ENCODE measurements around the gene TMEM158.

TMEM158 gene

DNA sequence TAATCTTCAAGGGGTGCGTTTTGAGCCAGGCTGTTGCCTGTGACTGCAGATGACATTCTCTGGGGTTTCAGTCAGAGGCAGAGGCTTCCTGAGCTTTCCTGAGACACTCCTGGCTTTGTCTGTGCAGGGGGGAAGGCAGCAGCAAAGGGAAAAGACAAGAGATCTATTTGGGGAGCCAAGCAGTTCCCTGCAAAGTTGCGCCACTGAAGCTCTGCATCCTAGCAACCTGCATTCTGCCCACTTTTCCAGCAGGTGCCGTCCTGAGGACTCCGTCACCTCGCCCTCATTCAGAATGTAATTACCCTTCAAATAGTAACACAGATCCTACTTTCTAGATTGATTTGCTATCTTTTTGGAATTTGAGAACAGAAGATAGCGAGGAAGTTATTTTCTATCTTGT, 1.9 kb upstream of the TMEM158 start:
- no peak for DNase-seq

DNA sequence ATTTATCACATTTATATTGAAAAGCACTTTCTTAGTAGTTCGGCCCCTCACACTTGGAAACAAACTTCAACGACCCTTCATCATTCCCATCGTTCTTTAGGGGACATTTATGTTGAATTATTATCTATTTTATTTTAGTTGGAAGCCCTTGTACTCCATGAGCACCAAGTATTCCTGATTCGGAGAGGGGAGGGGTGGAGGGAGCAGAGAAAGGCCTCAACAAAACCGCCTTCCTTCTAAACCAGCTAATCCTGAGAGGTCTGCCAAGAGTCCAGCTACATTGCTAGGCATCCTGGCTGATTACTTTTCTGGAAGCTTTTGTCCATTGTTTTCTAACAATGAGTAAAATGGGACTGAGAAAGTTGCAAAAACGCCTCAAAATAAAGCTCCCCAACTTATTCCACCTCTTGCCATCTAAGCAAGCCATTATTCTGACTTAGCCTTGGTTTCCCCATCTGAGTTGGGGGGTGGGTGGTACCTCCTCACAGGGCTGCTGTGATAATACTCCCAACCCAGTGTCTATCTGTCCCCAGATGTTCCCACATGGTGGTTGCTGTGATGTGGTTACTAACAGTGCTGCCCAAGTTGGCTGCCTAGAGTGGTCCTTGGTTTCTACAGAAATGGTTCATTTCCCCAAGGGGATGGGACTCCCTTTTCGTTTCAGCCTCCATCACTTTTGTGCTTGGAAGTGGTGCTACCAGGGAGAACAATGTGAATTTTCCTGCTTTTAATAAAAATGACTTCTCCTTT, 1.2 kb upstream of the TMEM158 start:
- DNase-seq: no peak

DNA sequence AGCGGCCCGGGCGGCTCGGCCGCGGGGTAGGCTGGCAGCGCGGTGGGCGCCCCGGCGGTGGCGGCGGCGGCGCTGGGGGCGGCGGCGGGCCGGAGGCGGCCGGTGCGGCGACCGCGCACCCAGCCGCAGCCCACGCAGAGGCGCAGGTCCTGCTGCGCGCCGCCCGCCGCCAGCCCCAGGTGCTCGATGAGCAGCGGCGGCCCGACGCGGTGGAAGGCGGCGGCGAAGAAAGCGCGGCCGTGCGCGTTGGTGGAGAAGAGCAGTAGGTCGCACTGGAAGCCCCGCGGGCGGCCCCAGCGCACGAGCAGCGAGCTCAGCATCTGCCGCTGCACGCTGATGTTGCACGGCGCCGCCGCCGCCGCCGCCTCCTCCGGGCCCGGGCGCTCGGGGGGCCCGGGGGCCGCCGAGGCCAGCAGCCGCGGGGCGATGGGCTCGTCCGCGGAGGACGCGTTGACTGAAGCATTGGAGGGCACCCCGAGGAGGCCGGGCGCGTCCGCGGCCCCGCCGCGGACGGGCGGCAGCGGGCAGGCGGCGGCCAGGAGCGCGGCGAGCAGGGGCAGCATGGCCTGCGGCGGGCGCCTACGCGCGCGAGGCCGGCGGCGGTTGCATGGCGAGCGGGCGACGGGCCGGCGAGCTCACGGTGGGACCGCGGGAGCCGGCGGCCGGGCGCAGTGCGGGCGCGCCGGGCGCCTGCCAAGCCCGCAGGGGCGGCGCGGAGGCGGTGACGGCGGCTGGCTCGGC, 452 bp downstream of the TMEM158 start:
- no peak for DNase-seq

DNA sequence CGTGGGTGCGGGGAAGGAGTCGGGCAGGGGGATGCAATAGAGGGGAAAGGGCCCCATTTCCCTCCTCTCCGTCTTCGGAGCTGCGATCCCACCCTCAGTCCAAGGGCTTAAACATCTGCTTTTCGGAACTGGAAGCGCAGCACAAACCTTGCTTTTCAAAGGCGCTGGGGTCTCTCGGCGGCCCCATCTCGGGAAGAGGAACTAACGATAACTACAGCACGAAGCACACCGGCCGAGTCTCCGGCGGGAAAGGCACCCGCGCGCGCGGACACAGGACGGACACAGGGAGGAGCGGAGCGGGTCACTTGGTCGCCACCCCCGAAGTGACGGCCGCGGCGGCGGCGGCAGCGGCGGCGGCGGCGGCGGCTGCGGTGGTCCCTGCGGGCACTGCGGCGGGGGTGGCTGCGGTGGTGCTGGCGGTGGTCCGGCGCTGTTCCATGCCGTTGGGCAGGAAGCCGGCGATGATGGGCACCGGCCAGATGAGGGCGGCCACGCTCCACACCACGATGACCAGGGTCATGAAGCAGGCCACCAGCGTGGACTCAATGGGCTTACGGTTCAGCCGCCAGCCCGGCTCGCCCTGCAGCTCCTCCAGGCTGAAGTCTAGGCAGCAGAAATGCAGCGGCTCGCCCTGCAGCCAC, 1.1 kb downstream of the TMEM158 start:
- peak; percentile 44 for DNase-seq

DNA sequence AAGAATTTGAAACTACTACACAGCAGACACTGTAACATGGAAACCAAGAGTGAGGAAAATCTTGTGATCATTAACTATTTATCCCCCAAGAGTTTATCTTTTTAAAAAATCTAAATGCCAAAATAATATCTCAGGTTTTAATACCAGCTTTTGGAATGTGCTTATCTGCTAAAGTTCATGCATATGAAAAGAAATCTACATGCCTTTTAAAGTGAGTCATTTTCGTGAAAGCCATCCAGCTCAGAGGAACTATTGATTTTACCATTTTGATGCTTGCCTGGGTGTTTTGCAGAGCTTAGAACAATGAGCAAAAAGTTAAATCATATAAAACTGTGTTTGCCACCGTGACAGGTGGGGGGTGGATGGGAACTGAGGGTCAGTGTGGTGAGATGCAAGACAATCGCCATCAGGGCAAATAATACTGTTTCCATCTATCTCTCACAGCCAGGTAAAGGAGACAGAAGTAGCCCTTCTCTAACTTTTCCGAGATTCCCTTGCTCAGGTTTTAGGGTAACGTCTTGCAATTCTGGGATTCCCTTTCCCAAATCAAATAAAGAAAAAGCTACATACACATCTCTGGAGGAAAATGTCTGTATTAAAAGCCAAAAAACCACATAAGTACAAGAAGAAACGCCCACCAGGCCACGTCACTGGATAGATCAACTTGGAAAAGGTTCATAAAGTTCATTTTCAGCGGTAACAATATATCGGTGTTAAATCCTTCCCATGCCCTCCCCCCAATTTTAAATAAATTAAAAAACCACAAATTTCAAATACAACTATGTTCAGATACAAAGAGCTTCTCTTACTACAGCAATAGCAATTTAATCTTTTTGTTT, 2.0 kb downstream of the TMEM158 start:
- DNase-seq: peak; percentile 25

DNA sequence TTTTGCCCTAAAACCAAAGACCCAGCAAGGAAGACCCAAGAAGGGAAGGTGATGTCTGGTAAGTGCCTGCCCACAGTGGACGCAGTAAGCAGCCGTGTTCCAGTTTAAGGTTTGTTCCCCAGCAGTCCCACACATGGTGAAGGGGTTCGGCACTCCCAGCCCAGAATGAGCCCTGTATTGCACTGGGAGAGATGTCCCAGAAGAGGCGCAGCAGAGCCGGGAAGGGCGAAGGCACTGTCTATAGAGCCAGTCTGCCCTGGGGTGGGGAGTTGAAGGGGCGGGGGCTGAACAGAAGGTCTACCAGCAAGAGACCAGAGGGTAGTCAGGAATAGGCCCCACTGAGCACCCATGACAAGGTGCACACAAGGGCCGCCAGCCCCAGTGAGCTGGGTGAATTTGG, 6.4 kb downstream of the TMEM158 start:
- no peak for DNase-seq

DNA sequence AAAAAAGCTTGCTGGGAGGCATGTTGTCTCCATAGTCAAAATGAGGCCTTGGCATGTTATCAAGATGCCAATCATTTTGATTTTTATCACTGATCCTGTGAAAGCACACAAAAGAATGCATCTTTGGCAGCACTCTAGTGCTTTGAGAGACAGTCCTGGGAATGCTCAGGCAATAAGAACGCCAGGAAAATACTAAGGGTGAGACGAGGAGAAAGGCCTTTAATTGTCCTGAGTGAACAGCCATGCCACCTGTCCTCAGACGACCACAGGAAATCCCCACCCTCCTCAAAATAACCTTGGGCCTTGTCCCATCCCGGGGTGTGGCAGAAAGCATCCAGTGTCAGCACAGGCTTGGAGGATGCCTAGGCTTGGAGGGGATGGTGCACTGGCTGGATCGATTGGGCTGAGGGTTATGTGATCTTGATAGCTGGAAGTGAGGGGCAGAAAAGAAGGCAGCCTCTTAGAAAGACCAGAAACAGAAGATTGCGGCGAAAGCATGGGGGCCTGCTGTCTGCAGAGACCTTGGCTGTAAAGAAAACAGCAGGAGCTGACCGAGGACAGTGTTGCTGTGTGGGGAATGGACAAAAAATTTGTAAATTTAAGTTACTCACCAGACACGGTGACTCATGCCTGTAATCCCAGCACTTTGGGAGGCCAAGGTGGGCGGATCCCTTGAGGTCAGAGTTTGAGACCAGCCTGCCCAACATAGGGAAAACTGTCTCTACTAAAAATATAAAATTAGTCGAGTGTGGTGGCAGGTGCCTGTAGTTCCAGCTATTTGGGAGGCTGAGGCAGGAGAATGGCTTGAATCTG, 7.3 kb downstream of the TMEM158 start:
- no peak for DNase-seq

DNA sequence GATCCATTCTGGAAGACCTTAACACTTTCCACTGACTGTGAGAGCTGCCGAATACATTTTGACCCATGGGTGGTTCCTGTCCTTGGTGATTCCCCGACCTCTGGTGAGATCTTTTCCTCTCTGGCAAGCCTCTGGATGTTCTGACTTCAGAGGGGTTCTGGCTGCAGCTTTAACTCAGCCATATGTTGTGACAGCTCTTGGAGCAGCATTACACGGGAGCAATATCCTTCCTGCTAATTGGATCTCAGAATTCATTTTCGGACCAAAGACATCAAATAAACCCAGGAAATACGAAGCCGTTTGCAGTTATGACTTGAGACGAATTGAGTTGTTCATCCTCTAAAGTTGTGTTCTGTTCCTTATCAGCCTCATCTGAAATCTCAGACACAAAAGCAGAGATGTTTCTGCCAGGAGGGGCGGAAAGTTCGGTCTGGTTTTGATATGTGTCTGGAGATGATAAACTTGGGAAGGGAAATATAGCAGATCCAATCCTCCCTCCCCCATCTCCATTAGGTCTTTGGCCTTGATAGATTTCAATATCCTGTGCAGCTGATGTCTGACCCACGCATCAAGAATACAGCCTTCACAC, 10.0 kb downstream of the TMEM158 start:
- no peak for DNase-seq

DNA sequence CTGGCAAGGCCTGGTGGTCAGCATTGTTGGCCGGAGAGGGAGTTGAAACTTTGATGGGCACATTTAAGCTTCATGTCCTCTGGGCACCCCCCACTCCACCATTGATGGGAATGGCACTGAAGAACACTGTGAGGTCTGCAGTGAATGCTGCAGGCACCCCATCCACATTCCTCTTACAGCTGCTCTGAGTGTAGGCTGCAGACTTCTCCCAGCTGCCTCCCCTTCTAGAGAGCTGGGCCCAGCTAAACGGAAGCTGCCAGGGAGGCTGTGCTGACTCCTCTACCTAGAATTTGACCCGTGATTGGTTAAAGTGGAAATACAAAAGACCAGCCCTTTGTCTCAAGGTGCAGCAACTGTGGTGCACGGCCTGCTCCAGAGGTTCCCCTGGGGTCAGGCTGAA, 10.6 kb downstream of the TMEM158 start:
- DNase-seq: no peak

DNA sequence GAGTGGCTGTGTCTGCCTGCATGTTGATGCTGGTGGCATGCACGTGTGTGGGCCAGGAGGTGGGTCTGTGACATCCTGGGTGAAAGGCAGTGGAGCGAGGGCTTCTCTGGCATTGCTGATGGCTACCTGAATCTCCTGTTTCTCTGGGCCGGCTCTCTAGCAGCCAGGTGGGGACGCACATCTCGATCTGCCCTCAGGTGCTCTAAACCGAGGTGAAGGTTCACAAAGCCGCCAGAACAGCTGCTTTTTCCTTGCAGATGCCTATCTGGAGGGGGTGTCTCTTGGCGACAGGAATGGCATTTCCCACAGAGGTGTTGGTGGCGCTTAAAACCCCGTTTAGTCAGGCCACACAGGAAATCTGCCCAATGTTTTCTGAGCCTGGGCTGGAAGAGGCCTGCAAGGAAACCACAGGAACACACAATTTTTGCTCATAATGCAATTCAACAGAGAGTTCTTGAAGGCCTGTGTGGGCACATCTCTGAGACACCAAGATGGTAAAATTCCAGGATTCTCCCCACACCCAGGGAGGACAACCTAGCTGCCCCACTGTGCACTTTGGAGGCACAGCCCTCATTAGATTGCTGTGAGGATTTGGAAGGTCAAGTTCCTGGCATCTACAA, 11.9 kb downstream of the TMEM158 start:
- no peak for DNase-seq

DNA sequence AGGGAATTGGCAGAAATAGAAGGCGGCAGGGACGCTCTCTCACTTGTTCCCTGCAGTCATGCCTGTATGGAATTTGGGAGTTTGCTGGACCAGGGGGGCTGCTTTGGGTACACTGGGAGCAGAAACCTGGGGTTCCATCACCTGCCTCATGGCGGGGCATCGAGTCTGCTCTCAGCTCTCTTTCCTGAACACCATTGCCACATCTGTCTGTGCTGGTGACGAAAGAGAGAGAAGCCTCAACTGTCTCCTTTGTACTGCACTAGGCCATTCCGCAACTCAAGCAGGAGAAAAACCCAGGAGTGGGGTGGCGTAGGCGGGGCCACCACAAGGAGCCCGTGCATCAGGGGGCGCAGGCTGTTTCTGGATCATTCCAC, 14.0 kb downstream of the TMEM158 start:
- no peak for DNase-seq

DNA sequence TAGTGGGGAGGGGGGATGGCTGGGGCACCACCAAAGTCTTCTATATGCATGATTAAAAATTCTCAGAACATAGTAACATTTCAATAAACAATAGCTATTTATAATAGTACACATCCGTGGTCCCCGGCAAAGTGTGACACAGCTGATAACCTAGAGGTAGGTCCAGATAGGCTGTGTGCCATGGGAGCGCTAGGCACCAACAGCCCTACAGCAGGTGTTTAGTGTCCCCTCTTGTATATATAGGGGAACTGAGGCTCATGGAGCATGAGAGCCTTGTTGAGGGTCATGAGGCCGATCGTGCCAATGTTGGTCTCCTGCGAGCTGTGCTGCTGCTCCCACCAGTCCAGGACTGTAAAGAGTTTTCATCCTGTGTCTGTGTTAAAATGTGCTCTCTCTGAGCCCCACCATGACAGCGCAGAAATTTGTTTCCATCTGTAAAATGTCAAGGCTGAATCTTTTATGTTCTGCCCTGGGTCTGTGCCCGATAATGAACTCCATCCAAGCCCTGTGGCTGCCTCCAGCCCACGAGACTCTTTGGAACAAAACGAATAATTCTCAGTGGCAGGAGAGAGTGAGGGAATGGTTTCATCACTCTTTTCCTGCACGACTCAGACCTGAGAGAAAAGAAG, 14.5 kb downstream of the TMEM158 start:
- DNase-seq: no peak

DNA sequence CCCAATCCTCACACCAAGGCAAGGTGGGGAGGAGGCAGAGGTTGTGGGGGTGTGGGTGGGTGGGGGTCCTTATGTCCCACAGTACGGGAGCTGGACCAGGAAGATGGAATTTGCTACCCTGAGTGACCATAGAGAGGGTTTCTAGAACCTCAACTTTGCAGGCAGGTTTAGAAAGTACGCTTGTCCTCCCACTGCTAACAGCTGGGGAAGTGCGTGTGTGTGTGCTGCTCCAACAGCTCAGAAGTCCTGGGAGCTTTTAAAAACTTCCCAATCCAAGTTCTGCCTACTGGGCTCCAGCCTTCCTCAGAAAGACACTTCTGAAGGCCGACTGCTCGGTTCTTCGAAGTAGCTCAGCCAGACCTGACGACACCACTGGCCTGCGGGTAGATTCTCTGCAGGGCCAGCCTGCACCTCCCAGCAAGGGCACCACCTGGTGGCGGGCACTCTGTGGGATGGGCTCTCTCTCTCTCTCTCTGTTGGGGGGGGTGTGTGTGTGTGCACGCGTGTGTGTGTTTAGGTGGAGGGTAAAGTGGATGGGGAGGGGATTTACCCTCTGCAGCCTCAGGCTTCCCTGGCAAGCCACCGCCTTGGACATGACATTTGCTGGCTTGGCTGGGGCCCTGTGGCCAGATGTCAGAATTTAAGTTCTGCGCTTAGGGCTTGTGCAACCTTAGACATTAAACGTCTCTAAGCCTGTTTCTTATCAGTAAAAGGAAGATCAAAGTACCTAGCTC, 15.6 kb downstream of the TMEM158 start:
- peak; percentile 19 for DNase-seq

DNA sequence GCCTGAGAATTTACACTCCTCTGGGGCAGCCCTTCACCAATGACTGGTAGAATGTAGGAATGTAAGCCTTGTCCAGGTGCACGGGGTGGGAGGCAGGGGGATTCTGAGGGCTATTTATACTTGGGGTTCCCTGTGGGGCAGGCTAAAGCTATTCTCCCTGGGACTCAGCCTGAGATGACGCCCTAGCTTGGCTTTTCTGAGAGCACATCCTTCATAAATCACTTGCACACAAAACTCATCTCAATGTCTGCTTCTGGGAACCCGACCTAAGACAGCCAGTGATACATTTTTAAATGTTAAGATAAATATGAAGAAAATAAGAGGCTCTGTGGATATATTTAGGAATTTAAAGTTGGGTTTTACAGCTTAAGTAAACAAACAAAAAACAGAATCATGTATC, 16.6 kb downstream of the TMEM158 start:
- DNase-seq: no peak

DNA sequence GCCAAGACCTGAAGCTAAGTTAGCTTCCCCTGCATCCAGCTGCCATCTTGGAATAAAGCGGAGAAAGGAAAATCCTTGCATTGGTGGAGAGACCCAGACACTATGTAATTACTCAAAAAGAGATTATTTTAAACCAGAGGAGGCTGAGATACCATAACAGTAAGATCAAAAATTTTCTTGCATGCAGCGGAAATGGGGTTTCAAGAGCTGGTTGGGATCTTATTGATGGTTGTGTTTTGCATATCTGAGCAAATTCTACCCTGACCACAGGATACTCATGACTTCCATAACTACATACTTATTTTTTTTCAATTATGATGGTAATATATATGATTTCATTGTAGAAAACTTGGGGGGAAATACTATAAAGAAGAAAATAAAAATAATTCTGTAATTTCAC, 17.5 kb downstream of the TMEM158 start:
- DNase-seq: no peak

DNA sequence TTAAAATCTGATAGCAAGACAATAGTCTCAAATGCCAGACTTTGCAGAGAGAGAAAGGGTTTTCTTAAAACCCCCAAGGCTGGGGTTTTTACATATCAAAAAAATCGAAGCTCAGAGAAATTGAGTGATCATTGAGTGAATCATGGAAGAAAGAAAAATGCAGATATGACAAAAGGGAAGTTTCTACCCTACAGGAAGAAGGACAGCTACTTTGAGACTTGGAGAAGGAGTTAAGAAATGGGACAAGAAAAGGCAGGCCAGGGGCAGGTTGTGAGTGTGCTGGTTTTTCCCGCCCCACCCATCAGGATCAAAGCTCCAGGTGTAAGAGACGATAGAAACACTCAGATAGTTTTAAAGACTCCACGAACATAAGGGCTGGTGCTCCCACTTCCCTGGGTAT, 18.6 kb downstream of the TMEM158 start:
- no peak for DNase-seq

DNA sequence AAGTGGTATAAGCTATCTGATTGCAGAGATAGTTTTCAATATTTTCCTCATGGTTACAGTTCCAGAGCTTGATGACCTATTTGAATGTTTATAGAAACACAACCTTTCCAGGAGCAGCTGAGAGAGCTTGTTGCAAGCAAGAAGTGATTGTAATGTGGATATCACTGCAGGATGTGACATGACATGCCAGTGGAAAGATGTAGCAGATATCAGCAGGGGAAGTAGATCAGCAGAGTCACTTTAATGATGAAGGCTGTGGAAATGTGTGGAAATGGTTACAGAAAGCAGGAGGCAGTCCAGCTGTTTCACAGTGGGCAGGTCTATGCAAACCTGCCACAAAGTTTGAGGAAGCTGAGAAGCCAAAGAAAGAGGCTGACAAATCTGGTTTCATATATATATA, 21.0 kb downstream of the TMEM158 start:
- DNase-seq: no peak

DNA sequence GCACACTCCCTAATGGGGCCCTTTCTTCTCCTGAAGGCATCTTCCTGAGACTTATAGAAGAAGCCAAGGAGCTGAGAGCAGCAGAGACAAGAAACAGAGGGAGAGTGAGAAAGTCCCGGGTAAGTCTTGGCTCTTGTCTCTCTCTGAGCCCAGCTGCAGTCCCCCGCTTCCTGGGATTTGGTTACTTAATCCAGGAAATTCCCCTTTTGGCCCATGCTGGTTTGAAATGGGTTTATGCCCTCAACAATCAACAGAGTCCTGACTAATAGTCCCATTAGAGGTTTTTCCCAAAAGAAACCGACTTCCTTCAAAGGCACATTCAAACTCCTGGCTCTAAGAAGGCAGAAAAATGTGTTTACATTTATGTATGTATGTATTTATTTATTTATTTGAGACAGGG, 22.0 kb downstream of the TMEM158 start:
- DNase-seq: peak; percentile 34

DNA sequence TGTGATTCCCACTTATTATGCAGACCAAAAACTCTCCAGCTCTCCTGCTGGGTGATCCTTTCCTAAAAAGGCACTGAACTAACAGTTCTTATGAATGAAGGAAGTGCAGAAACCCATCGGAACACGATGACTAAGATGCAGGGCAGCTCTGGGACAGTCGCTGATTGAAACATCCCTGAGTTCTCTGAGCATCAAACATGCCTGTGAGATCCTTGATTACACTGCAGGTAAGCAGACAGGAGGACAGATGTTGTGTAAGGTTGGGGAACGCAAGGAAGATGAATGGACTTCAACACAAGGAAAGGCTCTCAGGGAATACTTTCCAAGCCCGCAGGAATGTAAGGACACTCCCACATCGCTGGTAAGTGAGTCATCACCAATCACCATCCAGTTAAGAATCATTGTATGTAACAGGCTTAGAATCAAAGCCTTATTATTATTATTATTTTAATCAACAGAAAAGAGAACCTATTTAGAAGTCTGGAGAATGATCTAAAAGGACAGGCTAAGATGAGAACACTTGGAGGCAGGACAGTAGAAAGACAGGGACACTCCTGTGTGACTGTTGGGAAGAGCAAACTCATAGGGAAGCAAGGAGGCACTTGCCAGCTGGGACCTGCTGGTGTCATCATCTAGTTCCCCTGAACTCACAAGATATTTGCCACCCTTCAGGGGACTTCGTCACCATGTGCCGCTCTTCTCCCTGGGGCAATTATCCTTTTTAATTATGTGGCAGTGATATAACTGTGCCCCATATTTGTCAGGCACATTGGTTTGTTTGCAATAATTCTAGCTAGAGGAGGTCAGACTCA, 26.0 kb downstream of the TMEM158 start:
- DNase-seq: no peak
